Gastrocnemius medialis (tissue), 4 donors: Measurements from ENCODE around the gene FRS3.

ENCODE experiments used
- POLR2A ChIP-seq, 2 donors: fragments of 450-650 bp; IDR thresholded peaks; one replicate each; pipeline ENCODE4 v1.6.1; 2017; ENCODE audit warnings: antibody characterized with exemption in 2 of 2, mild to moderate bottlenecking in 2 of 2, moderate library complexity in 2 of 2
- TF ChIP-seq, protein P1 (sequence below), 5 experiments: fragments of 450-650 bp in 3 of 5; fragments of 200-600 bp in 2 of 5; sonication (generic) in 2 of 5; IDR thresholded peaks in 4 of 5; conservative IDR thresholded peaks in 1 of 5; 1 replicate in 4 of 5; 2 replicates in 1 of 5; pipeline ENCODE4 v1.5.1; 2016 to 2019; ENCODE audit warnings: antibody characterized with exemption in 5 of 5, mild to moderate bottlenecking in 3 of 5, moderate library complexity in 3 of 5

GRCh38 chr6:41748102-41748477, 31.6 kb downstream of the FRS3 start:
- TF ChIP-seq, protein P1, sequence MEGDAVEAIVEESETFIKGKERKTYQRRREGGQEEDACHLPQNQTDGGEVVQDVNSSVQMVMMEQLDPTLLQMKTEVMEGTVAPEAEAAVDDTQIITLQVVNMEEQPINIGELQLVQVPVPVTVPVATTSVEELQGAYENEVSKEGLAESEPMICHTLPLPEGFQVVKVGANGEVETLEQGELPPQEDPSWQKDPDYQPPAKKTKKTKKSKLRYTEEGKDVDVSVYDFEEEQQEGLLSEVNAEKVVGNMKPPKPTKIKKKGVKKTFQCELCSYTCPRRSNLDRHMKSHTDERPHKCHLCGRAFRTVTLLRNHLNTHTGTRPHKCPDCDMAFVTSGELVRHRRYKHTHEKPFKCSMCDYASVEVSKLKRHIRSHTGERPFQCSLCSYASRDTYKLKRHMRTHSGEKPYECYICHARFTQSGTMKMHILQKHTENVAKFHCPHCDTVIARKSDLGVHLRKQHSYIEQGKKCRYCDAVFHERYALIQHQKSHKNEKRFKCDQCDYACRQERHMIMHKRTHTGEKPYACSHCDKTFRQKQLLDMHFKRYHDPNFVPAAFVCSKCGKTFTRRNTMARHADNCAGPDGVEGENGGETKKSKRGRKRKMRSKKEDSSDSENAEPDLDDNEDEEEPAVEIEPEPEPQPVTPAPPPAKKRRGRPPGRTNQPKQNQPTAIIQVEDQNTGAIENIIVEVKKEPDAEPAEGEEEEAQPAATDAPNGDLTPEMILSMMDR (IDR thresholded peaks at IDR 0.05 in 4 of 5, conservative IDR thresholded peaks at IDR 0.05 in 1 of 5): no peak
- no peak for TF ChIP-seq POLR2A (IDR thresholded peaks at IDR 0.05)
